Fibroblast of skin of abdomen (primary cell): Measurements from ENCODE around the gene HLF.
A peak's percentile ranks its signal among the peaks of the same experiment; 100 is the strongest.

Source experiments
- DNase-seq: peaks from one replicate; pipeline ENCODE4 v3.0.0-alpha.2; 2013

Gene HLF

DNA sequence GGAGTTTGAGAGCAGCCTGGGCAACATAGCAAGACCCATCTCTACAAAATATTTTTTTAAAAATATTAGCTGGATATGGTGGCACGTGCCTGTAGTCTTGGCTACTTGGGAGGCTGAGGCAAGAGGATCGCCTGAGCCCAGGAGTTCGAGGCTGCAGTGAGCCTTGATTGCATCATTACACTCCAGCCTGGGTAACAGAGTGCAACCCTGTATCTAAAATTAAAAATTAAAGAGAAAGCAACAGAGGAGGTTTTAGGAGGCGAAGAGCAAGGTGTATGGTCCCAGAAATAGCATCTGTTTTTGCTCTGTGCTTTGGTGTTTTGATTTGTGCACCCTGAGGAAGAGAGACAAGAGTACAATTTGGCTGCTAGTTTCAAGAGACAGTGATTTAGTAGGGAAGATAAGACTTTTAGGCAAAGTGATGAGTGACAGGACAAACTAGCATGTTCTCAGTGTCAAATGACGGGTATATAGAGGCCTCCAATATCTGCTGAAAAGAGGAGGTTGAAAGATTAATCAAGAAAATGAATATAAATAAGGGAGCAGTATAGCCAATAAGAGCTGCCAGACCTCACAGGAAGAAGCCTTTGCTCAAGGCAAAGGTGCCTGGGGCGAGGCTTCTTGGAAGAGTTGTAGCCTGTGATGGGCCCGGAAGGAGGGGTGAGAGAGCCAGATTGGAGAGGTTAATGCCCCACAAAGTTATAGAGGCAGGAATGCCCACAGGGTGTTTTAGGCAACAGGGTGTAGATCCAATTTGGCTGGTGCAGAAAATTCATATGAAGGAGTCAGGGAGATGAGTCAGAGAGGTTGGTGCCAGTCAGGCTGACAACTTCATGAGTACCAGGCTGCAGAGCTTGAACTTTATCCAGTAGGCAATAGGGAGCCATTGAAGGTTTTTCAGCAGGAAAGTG lies 11.4 kb downstream of the HLF start:
- no peak for DNase-seq

- no peak for DNase-seq
Observed at GRCh38 chr17:55278173-55278961, 13.6 kb downstream of the HLF start.

- no peak for DNase-seq
Observed at GRCh38 chr17:55279203-55279602, 14.4 kb downstream of the HLF start.

- no peak for DNase-seq
Observed at GRCh38 chr17:55279788-55280187, 15.0 kb downstream of the HLF start.

GRCh38 chr17:55280212-55280611 lies 15.5 kb downstream of the HLF start:
- DNase-seq: no peak

- DNase-seq: no peak
Observed at GRCh38 chr17:55281649-55282378, 17.1 kb downstream of the HLF start.

DNA sequence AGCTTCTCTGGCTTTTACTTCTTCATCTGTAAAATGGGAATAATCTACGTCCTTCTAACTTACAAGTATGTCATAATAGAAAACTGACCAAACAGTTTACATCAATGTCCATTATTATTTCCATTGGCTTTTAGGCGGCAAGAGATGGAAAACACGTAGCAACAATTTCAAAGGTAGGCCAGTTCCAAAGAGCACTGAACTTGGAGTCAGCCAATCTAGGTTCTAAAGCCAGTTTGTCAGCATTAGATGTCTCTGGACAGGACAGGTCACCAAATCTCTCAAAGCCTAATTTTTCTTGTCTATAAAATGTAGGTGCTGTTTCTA lies 17.6 kb downstream of the HLF start:
- no peak for DNase-seq

DNA sequence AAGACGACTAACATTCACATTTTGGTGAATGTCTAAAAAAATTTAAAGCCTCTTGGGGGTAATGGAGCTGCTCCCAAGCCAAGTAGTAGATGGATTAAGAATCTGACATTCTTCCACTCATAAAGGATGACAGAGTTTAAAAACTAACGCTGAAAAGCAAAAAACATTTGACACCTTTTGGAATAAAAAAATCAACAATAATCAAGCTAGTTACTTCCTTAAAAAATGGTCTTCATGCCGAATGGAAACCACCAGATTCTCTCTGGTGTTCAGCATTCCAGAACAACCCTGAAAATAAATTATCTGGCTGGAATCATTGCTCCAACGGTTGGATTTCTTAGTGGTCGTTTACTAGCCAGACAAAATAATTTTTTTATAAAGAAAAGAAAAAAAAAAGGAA lies 18.0 kb downstream of the HLF start:
- no peak for DNase-seq

DNA sequence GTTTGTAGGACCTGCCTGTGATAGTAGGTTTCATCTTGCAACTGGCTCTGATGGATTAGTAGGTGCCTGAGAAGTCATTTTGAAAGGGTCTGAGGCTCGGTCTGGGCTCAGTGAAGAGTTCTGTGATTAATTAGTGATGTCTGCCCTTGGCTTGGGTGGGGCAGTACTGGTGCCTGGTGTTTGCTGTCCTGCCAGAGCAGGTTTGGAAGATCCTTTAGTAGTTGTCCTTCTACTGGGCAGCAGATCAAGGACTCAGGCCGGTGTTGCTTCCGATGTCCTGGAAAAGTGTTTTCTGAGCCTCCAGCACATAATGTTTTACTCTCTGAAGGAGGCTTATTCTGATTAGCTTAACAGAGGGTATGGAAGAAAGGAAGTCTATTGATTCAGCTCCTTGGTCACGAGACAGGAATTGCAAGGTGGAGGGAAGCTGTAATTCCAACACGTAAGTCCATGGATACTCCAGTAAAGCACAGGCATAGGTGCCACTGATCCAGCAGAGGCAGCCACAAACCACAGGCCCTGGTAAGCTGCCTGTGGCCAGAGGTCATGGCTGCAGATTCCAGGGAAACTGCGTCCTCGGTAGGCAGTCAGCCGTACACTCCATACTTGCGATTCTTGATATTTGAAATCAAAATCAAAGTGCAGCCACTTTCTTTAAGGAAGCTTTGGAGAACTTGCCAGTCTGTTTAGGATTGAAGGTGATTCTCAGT lies 18.7 kb downstream of the HLF start:
- no peak for DNase-seq

DNA sequence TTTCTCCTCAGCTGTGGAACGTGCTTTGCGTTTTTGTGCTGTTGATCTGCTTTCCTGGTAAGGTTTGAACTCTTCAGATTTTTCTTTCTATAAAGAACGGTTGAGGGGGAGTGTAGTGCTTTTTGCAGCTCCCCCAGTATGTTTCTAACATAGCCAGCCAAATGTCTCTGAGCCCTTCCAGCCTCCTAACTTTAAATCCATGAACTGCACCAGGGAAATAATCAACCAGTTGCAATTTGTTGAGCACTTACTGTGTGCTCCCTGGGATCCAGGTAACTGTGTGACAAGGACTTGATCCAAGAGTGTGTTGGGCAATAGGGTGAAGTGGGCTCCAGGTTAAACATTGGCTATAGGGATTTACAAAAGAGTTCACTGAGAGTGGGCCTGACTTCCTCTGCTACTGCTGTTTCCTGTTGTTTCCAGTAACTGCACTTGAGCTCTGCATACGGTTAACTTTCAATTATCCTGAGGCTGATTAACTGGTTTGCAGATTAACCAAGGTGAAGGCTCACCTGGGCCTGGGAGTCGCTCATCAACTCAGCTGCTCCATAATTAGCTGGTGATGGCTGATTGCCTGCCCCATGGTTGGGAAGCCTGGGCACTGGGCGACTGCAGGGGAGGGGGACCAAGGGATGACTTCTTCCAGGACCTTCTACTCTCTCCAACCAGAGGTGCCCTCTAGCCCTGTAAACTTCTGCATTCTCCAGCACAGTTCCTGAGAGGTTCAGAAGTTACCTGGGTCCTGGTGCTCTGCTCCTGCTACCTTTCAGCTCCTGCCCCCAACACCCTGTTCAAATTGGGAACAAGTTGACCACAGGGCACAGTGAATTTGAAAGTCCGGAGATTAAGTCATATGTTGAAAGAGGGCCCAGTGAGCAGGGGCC lies 19.5 kb downstream of the HLF start:
- no peak for DNase-seq

DNA sequence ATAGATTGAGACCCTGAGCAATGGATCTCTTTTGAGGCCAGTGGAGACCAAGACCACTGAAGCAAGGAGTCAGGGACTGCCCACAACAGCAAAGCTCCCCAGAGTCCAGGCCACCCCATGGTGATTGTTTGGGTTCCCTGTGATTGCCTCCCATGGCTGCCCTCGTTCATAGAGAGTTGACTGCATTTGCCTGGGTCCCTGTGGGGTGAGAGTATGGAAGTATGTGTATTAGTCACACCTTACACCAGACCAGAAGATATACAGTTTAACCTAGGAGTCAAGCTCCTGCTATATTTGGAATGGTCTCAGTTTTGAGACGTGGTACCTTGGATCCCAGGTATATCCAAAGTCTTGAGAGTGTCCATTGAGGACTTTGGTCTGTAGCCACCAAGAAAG lies 20.2 kb downstream of the HLF start:
- DNase-seq: no peak

GRCh38 chr17:55285340-55286301 lies 20.9 kb downstream of the HLF start:
- DNase-seq: peak; percentile 54

- peak; percentile 28 for DNase-seq
Observed at GRCh38 chr17:55286681-55287589, 22.2 kb downstream of the HLF start.

DNA sequence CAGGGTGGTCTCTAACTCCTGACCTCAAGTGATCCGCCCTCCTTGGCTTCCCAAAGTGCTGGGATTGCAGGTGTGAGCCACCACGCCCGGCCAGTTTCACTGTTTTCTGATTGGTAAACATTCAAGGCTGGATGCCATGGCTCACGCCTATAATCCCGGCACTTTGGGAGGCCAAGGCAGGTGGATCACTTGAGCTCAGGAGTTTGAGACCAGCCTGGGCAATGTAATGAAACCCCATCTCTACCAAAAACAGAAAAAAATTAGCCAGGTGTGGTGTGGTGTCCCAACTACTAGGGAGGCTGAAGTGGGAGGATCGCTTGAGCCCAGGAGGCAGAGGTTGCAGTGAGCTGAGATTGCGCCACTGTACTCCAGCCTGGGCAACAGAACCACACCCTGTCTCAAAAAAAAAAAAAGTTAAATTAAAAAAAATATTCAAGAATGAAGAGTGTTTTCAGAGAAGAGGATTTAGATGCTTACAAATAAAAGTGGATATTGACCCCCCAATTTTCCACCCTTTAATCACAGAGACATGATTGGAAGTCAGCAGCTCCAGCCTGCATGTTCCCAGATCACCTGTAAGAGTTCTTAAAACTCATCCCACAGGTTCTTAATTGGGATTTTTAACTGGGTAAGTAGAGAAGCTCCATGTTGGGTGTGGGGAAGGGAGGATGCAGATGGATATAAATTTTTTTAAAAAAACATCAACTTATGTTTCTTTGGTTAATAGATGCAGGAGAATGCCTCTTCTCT lies 23.8 kb downstream of the HLF start:
- DNase-seq: no peak

- DNase-seq: no peak
Observed at GRCh38 chr17:55289106-55289446, 24.3 kb downstream of the HLF start.

GRCh38 chr17:55289978-55290377 lies 25.2 kb downstream of the HLF start:
- DNase-seq: no peak

GRCh38 chr17:55290492-55291113 lies 25.8 kb downstream of the HLF start:
- DNase-seq: no peak

GRCh38 chr17:55291114-55291507 lies 26.4 kb downstream of the HLF start:
- no peak for DNase-seq
